Measurements from ENCODE around the gene RELL1. TPM values are rescaled to one million over a fixed set of nuclear protein-coding genes. Genes with fewer than 3 reads are reported as not detected.

The RELL1 gene
- total RNA-seq, 1 donor from 2014 or later: 56.2 TPM

GRCh38 chr4:37603711-37604110 is 82.5 kb downstream of the RELL1 start:
- no peak for DNase-seq (ENCODE audit: low spot score)

- DNase-seq (ENCODE audit: low spot score): peak; percentile 95
These were observed 83.1 kb downstream of the RELL1 start for GRCh38 chr4:37603070-37603468.

- no peak for DNase-seq (ENCODE audit: low spot score)
These were observed 83.6 kb downstream of the RELL1 start for GRCh38 chr4:37602454-37603069.

GRCh38 chr4:37601531-37601930 is 84.6 kb downstream of the RELL1 start:
- DNase-seq (ENCODE audit: low spot score): no peak

GRCh38 chr4:37599092-37599790 is 86.9 kb downstream of the RELL1 start:
- no peak for DNase-seq (ENCODE audit: low spot score)

GRCh38 chr4:37597034-37597433 is 89.1 kb downstream of the RELL1 start:
- no peak for DNase-seq (ENCODE audit: low spot score)

GRCh38 chr4:37595875-37596680 is 90.1 kb downstream of the RELL1 start:
- no peak for DNase-seq (ENCODE audit: low spot score)

- no peak for DNase-seq (ENCODE audit: low spot score)
These were observed 92.1 kb downstream of the RELL1 start for GRCh38 chr4:37594099-37594498.

GRCh38 chr4:37591349-37591748 is 94.8 kb downstream of the RELL1 start:
- DNase-seq (ENCODE audit: low spot score): no peak

GRCh38 chr4:37590016-37590415 is 96.2 kb downstream of the RELL1 start:
- DNase-seq (ENCODE audit: low spot score): no peak

- no peak for DNase-seq (ENCODE audit: low spot score)
These were observed 98.0 kb downstream of the RELL1 start for GRCh38 chr4:37588150-37588549.

- no peak for DNase-seq (ENCODE audit: low spot score)
These were observed 100.0 kb downstream of the RELL1 start for GRCh38 chr4:37586194-37586593.

- no peak for DNase-seq (ENCODE audit: low spot score)
These were observed 101.6 kb downstream of the RELL1 start for GRCh38 chr4:37584493-37585060.

GRCh38 chr4:37584071-37584470 is 102.1 kb downstream of the RELL1 start:
- no peak for DNase-seq (ENCODE audit: low spot score)

- DNase-seq (ENCODE audit: low spot score): no peak
These were observed 112.6 kb downstream of the RELL1 start for GRCh38 chr4:37573566-37573965.

GRCh38 chr4:37568489-37568888 is 117.7 kb downstream of the RELL1 start:
- DNase-seq (ENCODE audit: low spot score): no peak

GRCh38 chr4:37567836-37568235 is 118.3 kb downstream of the RELL1 start:
- no peak for DNase-seq (ENCODE audit: low spot score)

- no peak for DNase-seq (ENCODE audit: low spot score)
These were observed 123.6 kb downstream of the RELL1 start for GRCh38 chr4:37562592-37562991.

GRCh38 chr4:37561803-37562207 is 124.4 kb downstream of the RELL1 start:
- DNase-seq (ENCODE audit: low spot score): no peak

GRCh38 chr4:37561196-37561802 is 124.9 kb downstream of the RELL1 start:
- no peak for DNase-seq (ENCODE audit: low spot score)

Data from mesenteric fat pad (tissue), 1 donor.